Amniotic stem cell (primary cell): ENCODE results near the gene LDB2.

Experiments
- DNase-seq: peaks from one replicate; lab custom pipeline; 2025; lab: John Stamatoyannopoulos, UW

Gene LDB2

GRCh38 chr4:16685536-16685935 lies 212.9 kb downstream of the LDB2 start:
- DNase-seq, result peak; percentile 17

- DNase-seq, result no peak
Observed at GRCh38 chr4:16684935-16685334, 213.5 kb downstream of the LDB2 start.

- DNase-seq, result peak; percentile 63
Observed at GRCh38 chr4:16684097-16684496, 214.3 kb downstream of the LDB2 start.

GRCh38 chr4:16682975-16683374 lies 215.5 kb downstream of the LDB2 start:
- DNase-seq, result no peak

- no peak for DNase-seq
Observed at GRCh38 chr4:16677001-16677944, 221.2 kb downstream of the LDB2 start.

- no peak for DNase-seq
Observed at GRCh38 chr4:16676230-16676770, 222.1 kb downstream of the LDB2 start.

GRCh38 chr4:16674082-16674481 lies 224.4 kb downstream of the LDB2 start:
- no peak for DNase-seq

GRCh38 chr4:16672421-16672820 lies 226.0 kb downstream of the LDB2 start:
- no peak for DNase-seq

- DNase-seq, result no peak
Observed at GRCh38 chr4:16671741-16672140, 226.7 kb downstream of the LDB2 start.

GRCh38 chr4:16670727-16671126 lies 227.7 kb downstream of the LDB2 start:
- no peak for DNase-seq

GRCh38 chr4:16669036-16669435 lies 229.4 kb downstream of the LDB2 start:
- no peak for DNase-seq

- DNase-seq, result no peak
Observed at GRCh38 chr4:16668488-16668887, 230.0 kb downstream of the LDB2 start.

- peak; percentile 89 for DNase-seq
Observed at GRCh38 chr4:16667464-16667863, 231.0 kb downstream of the LDB2 start.

- DNase-seq, result no peak
Observed at GRCh38 chr4:16665942-16666551, 232.4 kb downstream of the LDB2 start.

- DNase-seq, result no peak
Observed at GRCh38 chr4:16663732-16664131, 234.7 kb downstream of the LDB2 start.

GRCh38 chr4:16663307-16663706 lies 235.1 kb downstream of the LDB2 start:
- DNase-seq, result no peak

- DNase-seq, result no peak
Observed at GRCh38 chr4:16661813-16662212, 236.6 kb downstream of the LDB2 start.

- DNase-seq, result no peak
Observed at GRCh38 chr4:16660656-16661055, 237.8 kb downstream of the LDB2 start.

- no peak for DNase-seq
Observed at GRCh38 chr4:16659694-16660093, 238.8 kb downstream of the LDB2 start.

- DNase-seq, result peak; percentile 3
Observed at GRCh38 chr4:16659079-16659478, 239.4 kb downstream of the LDB2 start.

GRCh38 chr4:16658183-16658582 lies 240.3 kb downstream of the LDB2 start:
- DNase-seq, result no peak

GRCh38 chr4:16655111-16655510 lies 243.3 kb downstream of the LDB2 start:
- no peak for DNase-seq

GRCh38 chr4:16652732-16653305 lies 245.6 kb downstream of the LDB2 start:
- DNase-seq, result no peak
